ENCODE measurements around the gene MRPL30. TPM values are rescaled to one million over a fixed set of nuclear protein-coding genes. Genes with fewer than 3 reads are reported as not detected.

MRPL30 gene
- total RNA-seq = 30.7 and 37.1 TPM in 2 replicates

GRCh38 chr2:99180755-99181623 is at the start of gene MRPL30, which contains the start of gene MITD1:
TSS of gene MRPL30 (plus strand) at chr2:99181184. CDS start at chr2:99186204, 5,020 bp downstream.
TSS of gene MITD1 (minus strand) at chr2:99181058. CDS start at chr2:99180981, 77 bp downstream.

GRCh38 chr2:99141110-99142108 is 39.6 kb upstream of the MRPL30 start, which contains the start of gene C2orf15:
TSS of gene C2orf15 (plus strand) at chr2:99141707. CDS start at chr2:99150559, 8,852 bp downstream.

GRCh38 chr2:99154643-99155536 is 26.1 kb upstream of the MRPL30 start, which contains the start of the genes LIPT1 and TSGA10:
TSS of gene LIPT1 (plus strand) at chr2:99154967. CDS start at chr2:99161958, 6,991 bp downstream.
TSS of gene TSGA10 (minus strand) at chr2:99154942. CDS start at chr2:99109439, 45,503 bp downstream.

Other genes starting within 250 kb of the MRPL30 start
- gene CRACDL, start 245.0 kb upstream of the MRPL30 start, total RNA-seq = 0.03 TPM in 1 of 2 replicates, not detected in the other
- gene C2orf15, start 39.5 kb upstream of the MRPL30 start, total RNA-seq = 0.13 TPM in 1 of 2 replicates, not detected in the other
- 2.5 and 2.9 TPM in 2 replicates for gene TSGA10, start 26.2 kb upstream of the MRPL30 start, total RNA-seq
- 6.0 and 6.6 TPM in 2 replicates for gene LIPT1, start 26.2 kb upstream of the MRPL30 start, total RNA-seq
- gene MITD1, start 126 bp upstream of the MRPL30 start, total RNA-seq = 11.9 TPM in 2 replicates
- gene LYG2, start 74.5 kb downstream of the MRPL30 start, total RNA-seq = not detected in 2 replicates
- gene LYG1, start 120.0 kb downstream of the MRPL30 start, total RNA-seq = 0.59 and 0.86 TPM in 2 replicates
- gene TXNDC9, start 155.1 kb downstream of the MRPL30 start, total RNA-seq = 34.1 and 41.2 TPM in 2 replicates
- 40.9 and 47.5 TPM in 2 replicates for gene EIF5B, start 156.2 kb downstream of the MRPL30 start, total RNA-seq